HG02970 (cell line): Measurements from ENCODE around the gene ARMC9.

ENCODE experiments used
- ATAC-seq: cut with Tn5 transposase; IDR thresholded peaks from one replicate; pipeline ENCODE4 v1.9.1; 2021; ENCODE audit warnings: mild to moderate bottlenecking, moderate library complexity, moderate number of reproducible peaks; ENCODE audit not compliant: unreplicated experiment, low FRiP score

The ARMC9 gene

DNA sequence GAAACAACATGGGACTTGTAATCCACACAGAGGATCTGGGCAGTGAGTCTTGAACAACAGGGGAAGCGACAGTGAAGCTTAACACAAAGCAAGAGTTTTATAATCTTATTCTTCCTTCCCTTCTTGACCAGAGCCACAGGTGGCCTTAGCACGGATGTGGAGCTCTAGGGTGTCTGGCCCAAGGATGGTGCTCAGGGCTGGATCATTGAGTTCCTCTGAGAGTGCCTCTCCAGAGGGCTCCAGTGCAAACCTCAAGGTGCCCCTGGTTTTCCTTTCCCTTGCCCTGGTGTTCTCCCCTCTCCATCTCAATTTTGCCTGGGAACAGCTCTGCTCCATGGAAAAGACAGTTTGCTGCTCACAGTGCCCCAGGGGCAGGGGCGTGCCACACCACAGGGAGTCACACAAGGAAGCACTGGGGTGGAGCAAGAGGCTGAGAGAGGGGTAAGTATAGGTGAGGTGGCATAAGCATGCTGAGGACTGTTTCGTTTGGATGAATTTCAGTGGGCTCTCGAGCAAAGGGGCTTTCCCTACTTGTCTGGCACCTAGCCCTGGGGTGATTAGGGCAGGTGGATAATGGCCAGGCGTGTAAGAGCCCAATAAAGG, 108.5 kb downstream of the ARMC9 start:
- ATAC-seq: no peak

- ATAC-seq: no peak
These were observed 109.8 kb downstream of the ARMC9 start for GRCh38 chr2:231308219-231308618.

GRCh38 chr2:231308631-231309428, 110.4 kb downstream of the ARMC9 start:
- ATAC-seq: no peak

GRCh38 chr2:231312066-231312465, 113.6 kb downstream of the ARMC9 start:
- ATAC-seq: no peak

DNA sequence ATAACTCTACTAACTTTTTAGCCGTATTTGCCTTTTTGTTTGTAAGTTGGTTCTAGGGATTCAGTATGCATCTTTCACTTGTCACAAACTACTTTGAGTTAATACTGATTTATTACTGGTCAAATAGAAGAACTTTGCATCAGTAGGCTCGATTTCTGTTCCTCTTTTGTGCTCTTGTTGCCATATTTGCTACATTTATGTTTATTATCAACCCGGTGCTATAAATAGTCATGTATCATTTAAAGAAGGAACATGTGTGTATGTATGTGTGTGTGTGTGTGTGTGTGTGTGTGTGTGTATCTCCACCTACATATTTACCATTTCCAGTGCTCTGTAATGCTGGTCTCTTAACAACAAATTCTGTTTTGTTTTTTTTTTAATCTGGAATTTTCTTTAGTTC, 117.5 kb downstream of the ARMC9 start:
- no peak for ATAC-seq

DNA sequence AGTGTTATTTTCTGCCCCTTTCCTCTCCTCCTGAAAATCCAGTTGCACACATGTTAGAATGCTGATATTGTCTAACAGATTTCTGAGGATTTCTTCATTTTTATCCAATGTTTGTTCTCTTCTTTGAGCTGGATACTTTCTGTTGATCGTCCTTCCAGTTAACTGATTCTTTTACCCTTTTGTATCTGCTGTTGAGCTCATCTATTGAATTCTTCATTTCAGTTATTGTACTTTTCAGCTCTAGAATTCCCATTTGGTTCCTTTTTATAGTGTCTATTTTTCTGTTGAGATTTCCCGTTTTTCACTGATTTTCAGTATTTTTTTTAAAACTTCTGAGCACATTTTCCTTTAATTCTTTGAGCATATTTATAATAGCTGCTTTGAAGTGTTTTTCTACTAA, 119.1 kb downstream of the ARMC9 start:
- ATAC-seq: no peak

DNA sequence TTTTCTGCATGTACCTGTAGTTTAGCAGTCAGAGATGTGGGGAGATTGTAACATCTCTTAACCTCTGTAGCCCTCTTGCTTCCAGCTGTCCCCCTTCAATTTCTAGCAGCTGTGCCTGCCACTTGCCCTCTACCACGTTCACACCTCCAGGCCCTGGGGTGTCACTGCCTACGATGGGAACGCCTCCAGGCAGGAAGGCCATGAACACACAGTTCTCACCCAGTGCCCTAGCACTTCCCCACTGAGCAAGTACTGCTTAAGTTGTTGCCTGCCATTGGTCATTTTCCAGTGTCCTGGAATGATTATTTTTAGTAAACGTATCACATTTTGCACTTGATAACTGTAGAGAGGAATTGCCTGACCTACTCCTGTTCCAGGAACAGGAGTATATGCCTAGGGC, 120.0 kb downstream of the ARMC9 start:
- ATAC-seq: no peak

DNA sequence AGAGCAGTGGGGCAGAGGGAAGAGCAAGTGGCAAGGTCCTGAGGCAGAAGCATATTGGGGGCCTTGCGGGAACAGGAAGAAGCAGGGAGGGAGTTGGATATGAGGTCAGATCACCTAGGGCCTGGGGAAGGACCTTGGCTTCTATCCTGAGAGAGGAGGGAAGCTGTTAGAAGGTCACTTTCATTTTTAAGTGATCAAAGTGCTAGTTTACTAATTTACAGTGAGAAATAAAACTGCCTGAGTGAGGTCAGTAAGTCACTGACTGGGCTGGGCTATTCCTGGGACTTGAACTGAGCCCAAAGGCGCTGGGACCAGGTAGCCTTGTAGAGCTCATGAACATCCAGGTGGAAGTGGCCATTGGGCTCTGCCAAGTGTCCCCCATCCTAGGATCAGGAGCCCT, 120.5 kb downstream of the ARMC9 start:
- no peak for ATAC-seq

- ATAC-seq: no peak
These were observed 121.4 kb downstream of the ARMC9 start for GRCh38 chr2:231319867-231320266.

- ATAC-seq: no peak
These were observed 122.6 kb downstream of the ARMC9 start for GRCh38 chr2:231321021-231321420.

DNA sequence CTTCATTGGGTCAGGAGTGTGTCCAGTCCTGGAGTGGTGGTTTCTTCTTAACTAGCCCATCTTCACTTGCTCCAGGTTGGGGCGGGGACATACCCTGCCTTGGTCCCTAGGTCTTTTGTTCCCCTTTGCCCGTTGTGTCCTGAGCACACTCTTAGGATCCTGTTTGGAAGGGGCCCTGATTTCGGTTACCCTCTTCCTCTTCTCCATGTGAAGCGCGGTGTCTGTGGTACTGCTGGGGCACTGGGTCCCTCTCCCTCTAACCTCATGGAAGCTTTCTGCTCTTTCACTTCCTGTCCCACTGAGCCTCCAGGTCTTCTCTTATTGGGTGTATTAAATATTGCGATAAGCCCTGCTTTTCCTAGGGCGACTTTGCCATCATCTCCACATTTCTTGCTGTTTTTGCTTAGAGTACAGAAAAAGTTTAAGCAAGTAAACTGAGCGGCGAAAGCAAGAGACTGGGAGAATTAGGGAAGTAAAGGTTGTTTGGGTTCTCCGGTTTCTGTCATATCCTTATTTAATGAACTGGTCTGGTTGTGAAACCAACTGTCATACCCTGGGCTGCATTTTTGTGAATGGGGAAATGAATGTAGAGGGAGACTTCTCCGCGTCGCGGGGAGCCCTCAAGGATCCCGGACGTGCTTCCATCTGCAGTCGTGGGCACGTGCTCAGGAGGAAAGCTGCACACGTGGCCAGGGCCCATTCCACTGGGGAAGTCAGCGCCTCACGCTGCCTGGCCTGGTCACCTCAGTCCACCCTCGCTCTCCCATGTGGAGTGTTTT, 123.3 kb downstream of the ARMC9 start:
- no peak for ATAC-seq

DNA sequence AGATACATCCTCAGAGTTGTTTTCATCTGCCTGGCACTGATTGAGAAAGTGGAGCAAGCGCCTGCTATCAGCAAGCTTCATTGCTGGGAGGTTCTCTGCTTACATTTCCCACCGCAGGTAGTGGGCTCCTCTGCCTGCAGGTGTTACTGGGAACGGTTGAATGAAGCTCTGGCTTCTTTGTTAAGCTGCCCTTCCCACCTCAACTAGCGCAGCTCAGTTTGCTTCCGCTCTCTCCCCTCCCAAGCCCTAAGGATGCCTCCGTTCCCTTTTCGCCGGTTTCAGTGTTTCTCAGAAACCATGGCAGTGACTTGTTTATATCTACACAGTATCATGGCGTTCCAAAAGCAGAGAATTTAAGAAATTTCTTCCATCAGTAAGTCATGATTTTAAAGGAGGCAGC, 124.9 kb downstream of the ARMC9 start:
- ATAC-seq: no peak

- ATAC-seq: no peak
These were observed 127.4 kb downstream of the ARMC9 start for GRCh38 chr2:231325826-231326225.

DNA sequence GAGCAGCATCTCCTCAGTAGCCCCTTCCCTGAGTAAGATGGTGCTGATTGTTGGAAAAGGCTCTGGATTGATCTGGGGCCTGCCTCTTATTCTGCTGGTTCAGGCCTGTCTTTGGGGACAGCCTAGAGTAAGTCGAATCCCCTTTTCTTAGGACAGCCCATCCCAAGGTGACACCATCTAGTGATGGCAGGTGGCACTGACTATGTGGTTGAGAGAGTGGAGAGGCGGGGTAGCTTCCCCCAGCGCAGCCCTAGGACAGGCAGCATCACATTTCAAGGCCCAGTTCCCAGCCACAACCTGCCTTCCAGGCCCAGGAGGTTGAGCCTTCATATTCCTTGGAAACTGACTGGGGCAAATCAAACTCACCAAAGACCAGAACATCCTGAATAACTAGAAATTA, 128.0 kb downstream of the ARMC9 start:
- ATAC-seq: no peak

GRCh38 chr2:231330311-231330710, 131.9 kb downstream of the ARMC9 start:
- no peak for ATAC-seq

DNA sequence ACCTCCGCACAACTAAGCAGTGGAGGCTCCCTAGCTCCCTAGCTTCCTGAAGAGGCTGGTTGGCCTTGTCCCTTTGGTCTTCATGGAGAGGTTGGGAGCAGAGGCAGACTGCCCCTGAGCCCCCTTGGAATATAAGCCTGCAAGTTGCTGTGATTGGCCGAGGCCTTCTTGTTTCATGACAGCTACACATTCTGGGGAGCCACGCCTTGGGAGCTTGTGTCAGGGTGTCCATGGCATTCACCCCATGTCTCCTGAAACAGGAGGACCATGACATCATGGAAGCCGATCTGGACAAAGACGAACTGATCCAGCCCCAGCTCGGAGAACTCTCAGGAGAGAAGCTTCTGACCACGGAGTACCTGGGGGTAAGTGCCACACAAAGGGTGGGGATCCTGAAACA, 133.1 kb downstream of the ARMC9 start:
- no peak for ATAC-seq

GRCh38 chr2:231332388-231332787, 134.0 kb downstream of the ARMC9 start:
- no peak for ATAC-seq

DNA sequence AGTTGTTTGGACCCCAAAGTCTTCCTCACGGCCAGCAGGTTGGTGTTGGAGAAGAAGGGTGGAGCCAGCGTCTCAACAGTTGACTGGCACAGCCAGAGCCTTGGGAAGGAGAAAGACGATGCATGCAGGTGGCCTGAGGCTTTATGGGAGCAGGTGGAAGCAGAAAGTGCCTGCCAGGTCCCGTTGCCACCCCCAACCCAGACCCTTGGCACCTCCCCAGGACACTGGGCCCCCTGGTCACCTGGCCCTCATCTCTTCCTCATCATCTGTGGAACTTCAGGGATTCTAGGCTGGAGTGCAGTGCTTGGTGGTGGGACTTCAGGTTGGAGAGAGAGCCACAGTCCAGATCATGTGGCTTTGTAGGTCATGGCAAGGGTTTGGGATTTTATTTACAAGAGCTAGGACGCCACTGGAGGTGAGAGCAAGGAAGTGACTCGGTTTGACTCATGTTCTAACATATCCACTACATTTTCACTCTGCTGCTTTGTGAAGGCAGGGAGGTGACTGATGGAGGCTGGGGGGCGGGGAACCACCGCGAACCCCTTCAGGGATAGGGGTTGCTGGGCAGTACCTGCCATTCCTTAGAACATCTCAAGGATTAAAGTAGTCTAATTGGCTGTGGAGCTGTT, 134.6 kb downstream of the ARMC9 start:
- ATAC-seq: no peak

- no peak for ATAC-seq
These were observed 135.9 kb downstream of the ARMC9 start for GRCh38 chr2:231334179-231334930.

DNA sequence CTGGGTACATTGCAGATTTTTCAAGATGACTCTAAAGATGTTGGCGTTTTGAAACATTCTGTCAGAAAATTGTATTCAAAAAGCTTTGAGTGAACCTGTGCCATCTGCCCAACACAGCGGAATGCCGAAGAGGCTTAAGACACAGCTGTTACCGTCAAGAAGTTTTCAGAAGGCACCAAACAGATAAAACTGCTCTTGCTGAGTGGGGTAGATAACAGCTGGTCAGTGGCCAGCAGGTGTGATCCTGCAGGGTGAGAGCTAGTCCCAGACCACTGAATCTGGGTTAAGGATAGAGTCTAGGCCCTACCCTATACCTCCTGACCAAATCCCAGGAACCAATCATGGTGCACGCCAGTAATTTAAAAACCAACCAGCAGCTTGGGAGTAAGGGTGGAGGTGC, 136.6 kb downstream of the ARMC9 start:
- no peak for ATAC-seq
